NB4 (cell line): ENCODE data around the gene SPSB1.

Source experiments
- CTCF ChIP-seq: IDR thresholded peaks from one replicate; pipeline ENCODE4 v1.5.1; 2012; ENCODE audit warnings: low read depth, low read length
- MAX ChIP-seq: IDR thresholded peaks from 2 replicates; pipeline ENCODE4 v1.6.1; 2011; ENCODE audit warnings: low read depth, low read length
- MYC ChIP-seq: IDR thresholded peaks from 2 replicates; pipeline ENCODE4 v1.6.1; 2011; ENCODE audit warnings: low read depth, low read length
- POLR2A ChIP-seq: IDR thresholded peaks from 2 replicates; pipeline ENCODE4 v1.6.1; 2011; ENCODE audit warnings: mild to moderate bottlenecking; ENCODE audit not compliant: insufficient read length; ENCODE audit errors: extremely low read depth

- no peak for TF ChIP-seq CTCF
- no peak for TF ChIP-seq POLR2A
- TF ChIP-seq MAX, result no peak
- no peak for TF ChIP-seq MYC
These were observed 36.0 kb downstream of the SPSB1 start for GRCh38 chr1:9328715-9329114.
